HG03095 (cell line): ENCODE data around the gene SLC9A7.

ENCODE experiments used
- ATAC-seq: cut with Tn5 transposase; IDR thresholded peaks from one replicate; pipeline ENCODE4 v1.9.1; 2021; ENCODE audit warnings: moderate library complexity; ENCODE audit not compliant: unreplicated experiment

SLC9A7 gene

DNA sequence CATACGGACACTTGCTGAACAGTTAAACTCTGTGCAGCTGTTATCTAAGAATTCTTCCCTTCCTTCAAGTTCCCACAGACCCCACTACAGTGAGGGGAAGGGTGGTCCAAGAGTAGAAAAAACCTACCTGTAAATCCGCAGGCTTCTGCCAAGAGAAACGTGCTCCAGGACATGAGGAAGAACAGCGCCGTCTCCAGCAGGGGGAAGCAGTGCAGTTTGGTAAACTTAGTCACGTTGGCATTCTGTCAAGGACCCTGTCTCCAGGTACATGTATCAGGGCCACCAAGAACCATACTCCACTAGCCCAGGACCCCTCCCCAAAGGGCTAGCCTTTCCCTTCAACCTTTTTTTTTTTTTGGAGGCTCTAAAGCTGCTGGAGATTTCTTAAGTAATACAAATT lies 105.4 kb downstream of the SLC9A7 start:
- ATAC-seq, result no peak

DNA sequence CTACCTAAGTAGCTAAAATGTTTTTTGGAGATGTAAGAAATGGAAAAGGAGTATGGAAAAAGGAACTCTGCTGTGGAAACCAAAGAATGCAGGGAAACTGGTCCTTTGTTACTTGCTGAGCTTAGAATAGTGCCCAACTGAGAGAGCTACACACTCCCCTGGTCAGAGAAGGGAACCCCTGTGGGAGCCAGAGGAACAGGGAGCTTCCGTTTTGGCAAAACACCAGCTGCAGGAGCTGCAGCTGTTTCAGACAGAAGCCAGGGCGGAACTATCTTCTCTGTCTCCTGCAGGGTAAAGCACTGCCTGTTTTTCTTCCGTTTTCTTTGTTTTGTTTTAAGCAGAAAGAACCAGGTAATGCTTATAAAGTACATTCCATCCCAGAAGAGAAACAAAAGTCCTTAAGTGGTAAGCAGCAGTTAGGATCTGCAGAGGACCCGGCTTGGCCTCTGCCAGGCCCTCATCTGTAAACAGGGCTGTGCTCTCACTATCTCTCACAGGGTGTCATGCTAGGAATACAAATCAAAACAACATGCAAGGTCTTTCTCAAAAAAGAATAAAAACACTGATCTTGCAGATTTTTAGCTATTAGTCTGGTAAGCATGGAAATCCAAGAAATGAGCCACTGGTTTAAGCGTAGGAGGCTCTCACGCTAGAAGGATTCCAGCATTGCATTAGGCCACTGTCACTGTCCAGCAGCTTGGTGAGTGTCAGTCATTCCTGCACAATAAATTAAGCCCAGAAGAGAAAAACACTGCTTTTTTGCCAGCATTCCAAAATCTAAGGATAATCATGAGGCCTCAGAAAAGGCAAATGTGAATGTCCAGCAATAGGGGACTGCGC lies 109.3 kb downstream of the SLC9A7 start:
- ATAC-seq, result no peak

- no peak for ATAC-seq
Measured at GRCh38 chrX:46648660-46649059, 110.3 kb downstream of the SLC9A7 start.

DNA sequence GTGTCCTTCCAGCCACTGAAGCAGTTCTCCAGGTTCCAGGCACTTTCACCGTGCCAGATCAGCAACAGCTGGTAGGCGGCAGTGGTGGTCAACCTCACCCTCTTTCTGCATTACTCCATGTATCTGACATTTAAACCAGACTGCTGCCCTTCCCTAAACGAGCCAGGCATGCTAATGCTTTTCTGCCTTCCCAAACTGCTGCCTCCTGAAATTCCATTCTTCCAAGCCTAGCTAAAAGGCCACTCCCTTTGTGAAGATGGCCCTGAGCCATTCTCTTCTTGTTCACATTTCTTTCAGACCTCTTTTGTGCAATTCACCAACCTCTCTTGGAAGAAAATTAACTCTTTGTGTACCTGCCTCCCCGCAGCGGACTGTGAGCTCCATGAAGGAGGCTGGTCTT lies 111.7 kb downstream of the SLC9A7 start:
- ATAC-seq, result no peak

DNA sequence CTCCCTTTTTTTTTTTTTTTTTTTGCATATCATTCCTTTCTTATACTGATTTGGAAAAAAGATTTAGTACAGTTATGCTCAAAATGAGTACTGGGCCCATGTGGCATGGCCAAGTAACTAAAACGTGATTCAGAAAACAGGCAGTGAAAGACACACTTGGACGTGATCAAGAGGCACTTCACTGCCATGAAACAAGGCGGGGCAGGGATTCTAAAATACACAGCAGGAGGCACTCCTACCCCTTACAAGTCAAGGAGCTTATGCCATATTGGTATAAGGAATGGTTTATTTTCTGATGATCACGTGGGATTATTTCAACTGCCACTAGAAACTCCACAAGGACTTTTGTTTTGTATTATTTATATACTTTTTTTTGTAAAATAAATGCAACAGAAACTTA lies 113.3 kb downstream of the SLC9A7 start:
- ATAC-seq, result no peak

- ATAC-seq, result no peak
Measured at GRCh38 chrX:46643636-46644035, 115.3 kb downstream of the SLC9A7 start.

- no peak for ATAC-seq
Measured at GRCh38 chrX:46642145-46642544, 116.8 kb downstream of the SLC9A7 start.

GRCh38 chrX:46637938-46638337 lies 121.0 kb downstream of the SLC9A7 start:
- ATAC-seq, result no peak

GRCh38 chrX:46636223-46636622 lies 122.7 kb downstream of the SLC9A7 start:
- no peak for ATAC-seq

GRCh38 chrX:46635186-46635585 lies 123.7 kb downstream of the SLC9A7 start:
- ATAC-seq, result no peak

DNA sequence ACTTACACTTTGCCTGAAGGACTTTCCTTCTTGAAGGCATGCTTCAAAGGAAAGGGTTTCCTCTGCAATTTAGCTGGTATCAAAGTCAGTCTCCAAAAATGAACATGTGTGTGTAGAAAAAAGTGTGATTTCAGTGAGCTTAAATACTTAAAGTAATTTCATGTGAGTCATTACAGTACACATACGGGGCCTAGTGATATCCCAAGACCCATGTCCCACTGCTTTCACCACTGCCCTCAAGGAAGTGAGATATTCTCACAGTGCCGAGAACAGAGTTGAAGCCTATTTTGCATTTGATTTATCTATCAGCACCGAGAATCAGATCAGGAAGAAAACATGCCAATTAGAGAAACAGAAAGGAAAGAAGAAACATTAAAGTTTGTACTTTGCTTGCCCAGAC lies 124.3 kb downstream of the SLC9A7 start:
- ATAC-seq, result no peak

DNA sequence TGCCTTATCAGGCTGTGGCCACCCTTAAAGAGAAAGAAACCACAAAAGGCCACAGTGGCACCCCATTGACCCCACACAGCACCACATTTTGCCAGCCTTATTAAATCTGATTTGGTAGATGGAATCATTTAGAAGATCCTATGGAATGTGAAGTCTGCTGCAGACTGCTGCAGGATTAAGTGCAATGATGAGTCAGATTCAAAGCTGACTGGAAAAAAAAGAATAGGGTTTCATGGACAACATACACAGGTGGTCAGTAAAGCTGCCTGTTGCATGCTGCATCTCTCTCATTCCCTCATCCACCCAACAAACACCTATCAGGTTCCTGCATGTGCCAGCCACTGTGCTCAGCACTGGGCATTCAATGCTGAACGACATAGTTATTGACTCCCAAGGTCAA lies 128.8 kb downstream of the SLC9A7 start:
- ATAC-seq, result no peak

DNA sequence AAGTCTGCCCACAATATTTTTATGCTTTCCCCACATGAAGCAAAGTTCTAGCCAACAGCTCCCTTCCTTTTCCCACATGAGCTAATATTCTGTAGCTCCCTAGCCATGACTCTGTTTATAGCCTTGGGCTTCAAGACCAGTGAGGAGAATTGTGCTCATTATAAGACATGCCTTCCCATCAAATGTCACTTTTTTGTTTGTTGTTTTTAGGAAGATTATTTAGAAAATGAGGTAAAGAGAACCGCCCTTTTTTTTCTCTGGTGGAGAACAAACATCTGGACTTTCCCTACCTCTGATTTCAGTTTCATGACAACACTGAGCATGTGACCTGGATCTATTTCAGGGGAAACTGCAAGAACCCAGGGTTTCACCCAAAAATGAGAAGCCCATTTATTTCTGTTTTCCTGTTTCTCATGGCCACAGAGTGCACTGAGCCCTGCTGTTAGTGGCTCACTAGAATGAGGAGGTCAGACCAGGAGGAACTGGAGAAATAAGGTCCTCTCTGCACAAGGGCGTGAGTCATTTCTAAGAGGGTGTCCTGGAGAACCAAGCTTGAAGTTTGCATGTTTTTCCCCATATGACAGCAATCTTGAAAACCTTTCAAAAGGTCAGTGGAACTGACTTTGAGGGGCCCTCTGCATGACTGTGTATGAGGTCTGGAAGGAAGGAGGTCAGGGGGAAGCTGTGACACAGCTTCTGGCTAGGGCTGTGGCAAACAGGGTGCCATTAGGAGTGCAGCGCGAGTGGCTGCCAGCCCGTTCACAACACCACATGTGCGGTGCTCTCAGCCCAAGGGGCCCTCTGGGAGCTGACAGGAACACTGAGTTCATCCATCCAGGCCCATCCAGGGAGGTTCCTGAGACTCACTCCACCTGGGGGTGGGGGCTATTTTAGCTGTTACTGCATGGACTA lies 130.2 kb downstream of the SLC9A7 start:
- peak; percentile 88 for ATAC-seq

DNA sequence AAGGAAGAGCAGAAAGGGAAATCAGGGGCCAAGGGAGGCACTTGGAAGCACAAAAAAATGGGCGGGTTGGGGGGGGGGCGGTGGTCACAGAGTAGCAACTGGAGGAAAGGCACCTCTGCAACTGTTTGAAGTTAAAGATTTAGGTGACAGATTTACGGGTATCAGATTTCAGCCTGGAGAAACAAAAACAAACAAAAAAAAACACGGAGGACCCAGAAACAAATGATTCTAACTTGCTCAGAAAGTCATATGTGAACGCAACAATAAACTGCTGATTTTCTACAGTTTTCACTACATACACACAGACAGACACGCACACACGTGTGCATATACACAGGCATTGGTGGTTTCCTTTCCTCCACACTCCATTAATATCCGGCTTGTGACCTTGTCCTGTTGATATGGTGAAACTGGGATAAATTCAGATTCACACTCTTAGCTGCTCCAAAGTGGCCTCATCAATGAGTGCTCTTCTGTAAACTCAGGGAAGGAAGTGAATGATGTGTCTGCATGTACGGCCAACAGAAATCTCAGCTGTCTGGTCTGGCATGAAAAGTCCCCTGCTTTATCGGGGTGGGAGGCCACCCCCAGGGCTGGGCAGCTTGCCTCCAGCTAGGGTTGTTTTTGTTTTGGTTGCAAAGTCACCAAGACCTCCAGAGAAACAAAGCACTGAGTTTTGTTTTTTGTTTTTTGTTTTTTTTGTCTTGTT lies 131.1 kb downstream of the SLC9A7 start:
- ATAC-seq, result no peak

DNA sequence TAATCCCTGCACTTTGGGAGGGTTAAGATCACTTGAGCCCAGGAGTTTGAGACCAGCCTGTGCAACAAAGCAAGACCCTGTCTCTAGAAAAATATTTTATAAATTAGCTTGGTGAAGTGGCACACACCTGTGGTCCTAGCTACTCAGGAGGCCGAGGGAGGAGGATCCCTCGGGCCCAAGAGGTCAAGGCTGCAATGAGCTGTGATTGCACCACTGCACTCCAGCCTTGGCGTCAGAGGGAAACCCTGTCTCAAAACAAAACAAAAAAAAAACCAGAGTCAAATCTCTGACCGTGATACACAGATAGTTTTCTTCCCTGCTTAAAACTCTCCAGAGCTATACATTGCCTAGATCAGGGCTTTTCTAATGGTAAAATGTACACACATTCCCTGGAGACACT lies 131.9 kb downstream of the SLC9A7 start:
- no peak for ATAC-seq

DNA sequence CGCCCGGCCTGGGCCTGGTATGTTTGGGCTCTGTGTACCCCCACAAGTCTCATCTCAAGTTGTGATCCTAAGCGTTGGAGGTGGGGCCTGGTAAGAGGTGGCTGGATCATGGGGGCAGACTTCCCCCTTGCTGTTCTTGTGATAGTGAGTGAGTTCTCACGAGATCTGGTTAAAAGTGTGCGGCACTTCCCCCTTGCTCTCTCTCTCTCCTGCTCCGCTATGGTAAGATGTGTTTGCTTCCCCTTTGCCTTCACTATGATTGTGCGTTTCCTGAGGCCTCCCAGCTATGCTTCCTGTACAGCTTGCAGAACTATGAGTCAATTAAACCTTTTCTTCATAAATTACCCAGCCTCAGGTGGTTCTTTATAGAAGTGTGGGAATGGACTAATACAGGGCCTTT lies 132.4 kb downstream of the SLC9A7 start:
- ATAC-seq, result no peak

DNA sequence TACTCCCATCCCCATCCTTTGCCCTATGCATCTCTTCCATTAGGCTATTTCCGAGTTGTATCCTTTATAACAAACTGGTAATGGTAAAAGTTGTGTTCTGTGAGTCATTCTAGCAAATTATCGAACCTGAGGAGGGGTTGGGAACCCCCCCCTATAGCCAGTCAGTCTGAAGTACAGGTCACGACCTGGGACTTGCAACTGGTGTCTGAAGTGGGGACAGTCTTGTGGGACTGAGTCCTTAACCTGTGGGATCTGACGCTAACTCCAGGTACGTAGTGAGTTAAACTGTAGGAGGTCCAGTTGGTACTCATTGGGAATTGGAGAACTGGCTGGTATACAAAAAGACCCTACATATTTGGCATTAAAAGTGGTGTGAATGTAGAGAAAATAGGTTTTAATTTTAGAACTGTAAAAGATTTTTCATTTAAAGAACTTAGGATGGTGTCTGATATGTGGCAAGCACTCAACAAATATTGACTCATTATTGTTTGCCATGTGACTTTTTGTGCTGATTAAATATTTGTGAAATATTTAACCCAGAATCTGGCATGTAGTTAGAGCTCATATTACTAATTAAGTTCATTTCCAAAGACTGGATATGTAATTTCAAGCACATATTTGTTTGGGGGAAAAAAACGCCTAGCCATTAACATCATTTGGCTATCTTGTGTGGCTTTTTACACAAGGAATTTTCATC lies 134.7 kb downstream of the SLC9A7 start:
- ATAC-seq, result no peak

DNA sequence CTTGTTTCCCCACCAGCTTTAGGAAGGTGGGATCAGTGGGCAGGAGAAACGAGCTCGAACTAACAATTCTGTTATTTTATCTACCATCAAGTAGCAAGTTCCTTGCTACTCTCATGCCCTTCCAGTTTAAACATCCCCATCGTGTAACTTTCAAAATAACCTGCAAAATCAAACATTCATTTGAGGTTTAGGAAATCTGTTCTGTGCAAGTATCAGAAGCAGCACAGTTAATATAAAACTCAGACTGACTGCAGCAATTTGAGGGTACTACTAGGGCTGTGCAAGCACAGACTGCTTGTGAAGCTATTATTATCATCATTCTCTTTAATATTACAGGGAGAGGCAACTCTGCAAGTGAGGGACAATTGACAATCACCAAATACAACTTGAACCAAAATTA lies 137.3 kb downstream of the SLC9A7 start:
- no peak for ATAC-seq

DNA sequence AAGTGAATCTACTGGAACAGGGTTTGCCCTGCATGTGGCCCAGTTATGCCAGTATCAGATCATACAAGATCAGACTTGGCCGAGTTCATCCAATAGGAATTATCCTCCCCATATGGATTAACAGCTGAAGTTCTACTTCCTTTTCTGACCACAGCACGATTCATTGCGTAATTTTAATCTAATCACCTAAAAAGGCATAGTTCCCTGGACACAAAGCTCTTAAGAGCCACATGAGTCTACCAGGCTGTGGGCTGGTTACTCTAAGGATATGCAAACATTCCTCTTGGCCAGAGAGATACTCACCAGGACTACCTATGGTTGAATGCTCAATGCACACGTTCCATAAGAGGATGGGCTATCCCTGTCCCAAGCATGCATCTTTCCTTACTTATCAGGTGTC lies 138.4 kb downstream of the SLC9A7 start:
- no peak for ATAC-seq

- ATAC-seq, result no peak
Measured at GRCh38 chrX:46618947-46619346, 140.0 kb downstream of the SLC9A7 start.

GRCh38 chrX:46617906-46618305 lies 141.0 kb downstream of the SLC9A7 start:
- no peak for ATAC-seq
